WI38 (cell line): ENCODE measurements around the gene COL4A1.

Experiments
- H3K4me3 ChIP-seq: 2 replicates; pipeline ENCODE4 v1.5.1; 2011; ENCODE audit warnings: low read depth, mild to moderate bottlenecking, control low read depth, low read length
- TF ChIP-seq, protein P1 (sequence below): IDR thresholded peaks from 2 replicates; pipeline ENCODE4 v1.5.1; 2012; ENCODE audit warnings: low read depth, mild to moderate bottlenecking, control low read depth, low read length

Gene COL4A1

DNA sequence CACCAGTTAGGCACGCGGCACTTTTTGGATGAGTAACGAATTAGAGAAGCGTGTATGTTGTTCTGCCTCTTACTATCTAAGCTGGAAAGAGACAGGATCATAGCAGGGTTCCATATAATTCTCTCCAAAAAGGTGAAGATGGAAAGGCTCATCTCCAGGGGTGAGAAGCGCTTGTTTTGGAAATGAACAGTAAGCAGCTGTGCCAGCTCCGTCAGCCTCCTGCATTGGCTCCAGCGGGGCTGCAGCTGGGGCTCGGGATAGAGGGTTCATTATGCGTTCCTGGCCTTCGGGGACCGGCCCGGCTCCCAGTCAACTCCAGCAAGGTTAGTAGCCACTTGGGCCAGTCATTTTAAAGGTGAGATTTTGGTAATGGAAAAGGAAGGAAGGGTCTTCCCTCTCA is 155.5 kb downstream of the COL4A1 start:
- TF ChIP-seq, protein P1, sequence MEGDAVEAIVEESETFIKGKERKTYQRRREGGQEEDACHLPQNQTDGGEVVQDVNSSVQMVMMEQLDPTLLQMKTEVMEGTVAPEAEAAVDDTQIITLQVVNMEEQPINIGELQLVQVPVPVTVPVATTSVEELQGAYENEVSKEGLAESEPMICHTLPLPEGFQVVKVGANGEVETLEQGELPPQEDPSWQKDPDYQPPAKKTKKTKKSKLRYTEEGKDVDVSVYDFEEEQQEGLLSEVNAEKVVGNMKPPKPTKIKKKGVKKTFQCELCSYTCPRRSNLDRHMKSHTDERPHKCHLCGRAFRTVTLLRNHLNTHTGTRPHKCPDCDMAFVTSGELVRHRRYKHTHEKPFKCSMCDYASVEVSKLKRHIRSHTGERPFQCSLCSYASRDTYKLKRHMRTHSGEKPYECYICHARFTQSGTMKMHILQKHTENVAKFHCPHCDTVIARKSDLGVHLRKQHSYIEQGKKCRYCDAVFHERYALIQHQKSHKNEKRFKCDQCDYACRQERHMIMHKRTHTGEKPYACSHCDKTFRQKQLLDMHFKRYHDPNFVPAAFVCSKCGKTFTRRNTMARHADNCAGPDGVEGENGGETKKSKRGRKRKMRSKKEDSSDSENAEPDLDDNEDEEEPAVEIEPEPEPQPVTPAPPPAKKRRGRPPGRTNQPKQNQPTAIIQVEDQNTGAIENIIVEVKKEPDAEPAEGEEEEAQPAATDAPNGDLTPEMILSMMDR, result no peak
- H3K4me3 ChIP-seq, result no peak overlapping the region

DNA sequence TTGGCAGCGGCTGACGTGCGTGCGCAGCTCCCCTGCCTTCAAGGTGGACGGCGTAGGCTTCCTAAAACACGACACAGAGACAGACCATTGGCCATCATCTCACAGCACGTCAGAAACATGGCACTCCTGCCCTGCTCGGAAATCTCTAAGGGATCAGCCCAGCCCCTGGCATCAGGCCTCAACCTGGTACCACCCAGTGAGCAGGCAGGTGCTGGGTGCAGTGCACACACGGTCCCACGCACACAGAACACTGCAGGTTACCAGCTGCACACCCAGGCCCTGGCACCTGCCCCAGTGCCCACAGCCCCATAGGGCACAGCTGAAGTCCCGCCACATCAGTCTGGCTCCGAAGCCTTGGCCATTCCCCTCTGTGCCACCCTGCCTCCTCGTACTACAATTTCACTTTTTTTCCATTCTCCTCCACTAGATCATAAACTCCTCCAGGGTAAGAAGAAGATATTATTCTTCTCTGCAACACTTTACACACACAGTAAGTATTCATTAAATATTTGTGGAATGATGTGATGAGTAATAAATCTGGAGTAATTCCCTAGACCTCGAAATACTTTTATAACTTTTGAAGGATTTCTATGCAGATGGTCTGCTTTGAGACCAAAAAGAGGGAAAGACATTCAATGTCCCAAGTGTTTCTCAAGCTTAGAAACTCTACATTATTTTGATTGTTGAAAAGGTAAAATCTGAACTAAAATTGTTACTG is 156.4 kb downstream of the COL4A1 start:
- TF ChIP-seq, protein P1, result no peak
- H3K4me3 ChIP-seq, result no peak overlapping the region

DNA sequence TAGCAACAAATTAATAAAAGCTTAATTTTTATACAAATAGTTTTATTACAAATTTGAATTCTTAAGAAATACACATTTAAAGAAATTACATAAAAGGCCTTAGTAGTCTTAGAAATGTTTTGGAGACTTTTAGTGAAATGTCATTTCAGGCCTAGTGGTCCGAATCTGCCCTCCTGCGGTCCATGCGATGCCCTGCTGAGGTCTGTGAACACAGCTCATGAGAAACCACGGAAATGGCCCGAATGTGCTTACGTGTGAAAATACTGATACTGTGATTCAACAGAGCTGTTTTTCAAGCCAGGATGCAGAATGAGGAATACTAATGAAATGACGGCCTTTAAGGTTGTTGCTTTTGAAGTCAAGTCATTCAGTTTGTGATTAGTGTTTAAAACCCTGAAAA is 157.9 kb downstream of the COL4A1 start:
- TF ChIP-seq, protein P1, result no peak

DNA sequence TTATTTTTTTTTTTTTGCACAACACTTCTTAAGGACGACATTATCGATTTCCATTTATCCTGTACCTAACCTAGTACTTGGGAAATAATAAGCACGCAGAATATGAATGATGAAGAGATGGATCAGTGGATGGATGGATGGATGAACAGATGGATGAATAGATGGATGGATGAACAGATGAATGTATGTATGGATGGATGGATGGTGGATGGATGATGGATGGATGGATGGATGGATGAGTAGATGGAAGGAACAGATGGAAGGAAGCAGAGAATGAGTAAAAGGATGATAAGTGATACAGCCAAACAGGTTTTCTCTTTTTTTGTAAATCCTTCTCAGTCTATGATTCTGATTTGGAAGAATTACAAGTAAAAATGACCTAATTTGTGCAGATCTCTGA is 166.9 kb downstream of the COL4A1 start:
- TF ChIP-seq, protein P1, result no peak
- no peak overlapping the region for H3K4me3 ChIP-seq

More for the DNA sequence above, 157.9 kb downstream of the COL4A1 start:
- H3K4me3 ChIP-seq, result no peak overlapping the region

DNA sequence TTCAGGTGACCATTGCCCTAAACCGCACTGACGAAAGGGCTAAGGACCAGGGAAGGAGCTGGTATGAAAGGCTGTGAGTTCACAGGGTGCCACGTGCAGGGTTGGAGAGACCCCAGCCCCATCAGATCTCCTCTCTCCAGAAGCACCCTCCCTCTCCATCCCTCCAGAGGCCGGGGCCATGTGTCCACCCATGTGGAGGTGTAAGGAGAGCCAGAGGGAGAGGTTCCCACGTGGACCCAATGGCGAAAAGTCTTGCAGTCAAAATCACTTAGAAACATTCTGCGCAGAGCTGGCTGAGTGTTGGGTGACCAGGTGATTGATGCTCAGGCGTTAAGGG is 168.3 kb downstream of the COL4A1 start:
- TF ChIP-seq, protein P1, result no peak
- peak overlapping the region; percentile 62 for H3K4me3 ChIP-seq

DNA sequence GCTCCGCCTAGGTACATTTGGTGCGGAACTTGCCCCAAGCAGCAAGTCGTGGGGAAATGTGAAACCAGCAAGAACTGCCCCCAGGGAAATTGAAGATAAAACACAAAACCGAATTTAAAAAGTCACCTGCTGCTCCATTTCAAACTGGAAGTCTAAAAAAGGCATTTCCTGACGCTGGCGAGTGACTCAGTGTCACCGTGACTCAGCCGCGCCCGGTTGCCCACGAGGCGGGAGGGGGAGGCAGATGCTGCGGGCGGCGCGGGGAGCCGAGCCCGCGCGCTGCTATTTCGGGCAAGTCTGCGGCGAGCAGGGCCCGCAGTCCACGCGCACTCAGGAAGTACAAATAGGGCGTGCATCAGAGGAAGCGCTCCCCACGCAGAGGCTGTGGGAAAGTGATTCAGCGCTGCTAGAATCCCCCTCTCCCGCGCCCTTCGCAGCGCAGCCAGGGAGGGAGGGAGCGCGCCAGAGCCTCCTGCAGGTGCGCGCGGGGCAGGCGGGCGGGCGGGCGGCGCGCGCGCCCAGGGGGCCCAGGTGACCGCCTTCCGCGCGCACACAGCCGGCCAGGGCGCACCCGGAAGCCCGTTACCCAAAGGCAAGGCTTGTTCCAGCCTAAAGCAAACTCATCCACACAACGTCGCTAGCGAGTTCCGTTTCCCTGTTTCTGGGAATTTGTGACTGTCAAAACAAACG is 168.8 kb downstream of the COL4A1 start:
- TF ChIP-seq, protein P1, result no peak
- H3K4me3 ChIP-seq, result peak overlapping the region; percentile 62

DNA sequence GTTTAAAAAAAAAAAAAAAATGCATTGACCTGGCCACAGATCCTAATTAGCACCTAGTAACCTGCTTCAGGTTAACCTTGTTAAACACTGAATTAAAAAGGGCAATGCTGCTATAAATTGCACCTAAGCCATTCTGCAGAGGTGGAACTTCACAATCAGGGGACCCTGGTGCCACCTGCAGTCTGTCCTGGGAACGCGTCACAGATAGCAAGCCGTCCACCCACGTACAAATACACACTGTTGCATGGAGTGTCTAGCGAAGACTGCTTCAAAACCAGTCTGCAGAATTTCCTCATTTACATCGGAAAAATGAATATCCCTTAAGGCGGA is 169.3 kb downstream of the COL4A1 start:
- TF ChIP-seq, protein P1, result no peak
- H3K4me3 ChIP-seq, result peak overlapping the region; percentile 62
